Heart right ventricle (tissue), 16 donors: ENCODE measurements around the gene ANKRD36C. TPM values are rescaled to one million over a fixed set of nuclear protein-coding genes. Genes with fewer than 3 reads are reported as not detected.
"Not testable (repeated sequence)": the region's sequence is repeated elsewhere in the genome, so short reads cannot be mapped to it uniquely, and the experiment has no call there.

Source experiments
- ATAC-seq, 8 donors: fragments of 200-7000 bp; cut with Tn5 transposase; one replicate each; pipeline ENCODE4 v1.9.1; 2020; ENCODE audit warnings: mild to moderate bottlenecking in 8 of 8, moderate library complexity in 8 of 8, moderate number of reproducible peaks in 1 of 8
- DNase-seq, 2 donors: peaks; one replicate each; pipeline ENCODE4 v3.0.0-alpha.2; 2020
- H3K27ac ChIP-seq, 10 donors: fragments of 200-600 bp; sonication (generic) in 2 of 10; one replicate each; pipeline versions ENCODE4 v1.5.0 to v1.8.0; 2020 to 2022; ENCODE audit warnings: mild to moderate bottlenecking in 3 of 10
- H3K27me3 ChIP-seq, 7 donors: fragments of 200-600 bp; one replicate each; pipeline ENCODE4 v1.8.0; 2021 to 2022; ENCODE audit warnings: mild to moderate bottlenecking in 2 of 7
- H3K36me3 ChIP-seq, 9 donors: fragments of 200-600 bp; sonication (generic) in 1 of 9; one replicate each; pipeline versions ENCODE4 v1.5.0 to v1.8.0; 2020 to 2022; ENCODE audit warnings: mild to moderate bottlenecking in 2 of 9
- H3K4me1 ChIP-seq, 9 donors: fragments of 200-600 bp; sonication (generic) in 1 of 9; one replicate each; pipeline versions ENCODE4 v1.5.0 to v1.8.0; 2020 to 2022; ENCODE audit warnings: mild to moderate bottlenecking in 4 of 9
- H3K4me3 ChIP-seq, 10 donors: fragments of 200-600 bp; sonication (generic) in 2 of 10; one replicate each; pipeline versions ENCODE4 v1.5.0 to v1.8.0; 2020 to 2022; ENCODE audit warnings: mild to moderate bottlenecking in 7 of 10, moderate library complexity in 2 of 10
- H3K9me3 ChIP-seq, 11 donors: fragments of 200-600 bp in 10 of 11; sonication (generic) in 2 of 11; one replicate each; pipeline versions ENCODE4 v1.5.0 to v1.8.0; 2013 to 2022; ENCODE audit warnings: mild to moderate bottlenecking in 2 of 11, control low read depth in 1 of 11, moderate library complexity in 1 of 11
- CTCF ChIP-seq, 9 donors: fragments of 200-600 bp; sonication (generic) in 2 of 9; IDR thresholded peaks; one replicate each; pipeline versions ENCODE4 v1.5.0 to v1.8.0; 2021 to 2022; ENCODE audit warnings: antibody characterized with exemption in 9 of 9, mild to moderate bottlenecking in 5 of 9, moderate library complexity in 1 of 9
- WGBS, 2 donors: extraction: QIAGEN DNeasy Blood & Tissue Kit; methylation state at CpG; one replicate each; pipeline ENCODE4 v1.1.7; 2013; ENCODE audit warnings: inconsistent platforms in 1 of 2; 5-methylcytosine and 5-hydroxymethylcytosine counted together
- intact Hi-C, 10 donors: fragments of 100-400 bp; cut with DNase I; formaldehyde crosslinking; loops; one replicate each; pipeline versions ENCODE4 v1.11.1 to v1.14.2; 2022
- polyA plus RNA-seq, 2 donors: library from polyadenylated mRNA; stranded (reverse); fragments of 200-250 nt; gene quantifications; one replicate each; pipeline ENCODE4 v1.2.3, GENCODE V29; 2013
- total RNA-seq, 10 donors: library from RNA; stranded (reverse); fragmentation: NEBNext Ultra II Directional in 3 of 10; extraction: Animal tissue kit (Norgen Biotek cat#: 25700) in 3 of 10; gene quantifications; one replicate each; pipeline versions ENCODE4 v1.2.1 to v1.2.4, GENCODE V29; 2021 to 2023
- donor health status: Arrhythmogenic right ventricular cardiomyopathy.
- donor health status: ischemic (EF 13 %, LVEDD 7.1; RV severe dilation, severe dysfunction).
- donor health status: healthy with polysubstance abuse.
- donor health status: DM: no; HTN: yes; CAD: no.
- donor health status: DM: no; HTN: no; CAD: no.
- donor health status: ischemic (EF 25% LVEDD 6.9; RV normal size, moderate dysfunction).
- donor health status: ischemic (EF 25% LVEDD 5.7; RV mildly dilated, moderate dysfunction).
- donor health status: healthy.
- donor health status: DM: yes; HTN: yes; CAD: no.
- donor health status: Ischemic cardiomyopathy.
- donor health status: ischemic (EF 35%, LVEDD 5.7; RV mildly dilated, moderate dysfunction).
- donor health status: nonischemic (EF 11% LVEDD 7.7; RV severe dilation, severe dysfunction).
- donor health status: DM: yes; HTN: yes; CAD: no.
- donor health status: PGD.
- donor health status: ischemic (EF 29% LVEDD 5.4; RV normal size, mild dysfunction).
- donor health status: nonischemic (EF 23%, LVEDD 6.1; RV moderate dilation, normal function).

Gene ANKRD36C
- total and polyA plus RNA-seq, 12 donors: 0.38 to 8.1 (median 6.8) TPM

- intact Hi-C loops: loop anchor here in 1 of 10 donors (10.0 kb wide), 1 partner anchor 272 kb away; the partner anchor contains the start of genes CIAO1 and TMEM127
- peak overlapping the region; percentile 65 to 87 (median 70) for H3K4me3 ChIP-seq
- peak; percentile 37 to 83 for DNase-seq
- not testable (repeated sequence) for H3K9me3 ChIP-seq, H3K4me1 ChIP-seq, H3K27me3 ChIP-seq, H3K36me3 ChIP-seq
- 4 to 5% methylated on average over 31 to 34 of the region's 34 CpGs for WGBS, 2 donors
- peak; percentile 77 to 90 (median 85) for TF ChIP-seq CTCF (IDR thresholded peaks at IDR 0.05)
- peak; percentile 69 to 90 (median 82) for ATAC-seq
- H3K27ac ChIP-seq: peak overlapping the region; percentile 71 to 96 (median 92)
These were observed 1.1 kb upstream of the ANKRD36C start for GRCh38 chr2:95992520-95993272.

- not testable (repeated sequence) for H3K36me3 ChIP-seq, H3K4me1 ChIP-seq, H3K27me3 ChIP-seq, H3K9me3 ChIP-seq
- 0% methylated on average over 11 to 15 of the region's 39 CpGs for WGBS, 2 donors
- peak in 1 of 9 donors; percentile 32 for TF ChIP-seq CTCF (IDR thresholded peaks at IDR 0.05)
- H3K27ac ChIP-seq: peak overlapping the region; percentile 71 to 96 (median 92)
- ATAC-seq (peak; percentile 71 to 90 (median 84)), DNase-seq (peak in 1 of 2 donors; percentile 32)
- H3K4me3 ChIP-seq: peak overlapping the region; percentile 65 to 87 (median 70)
- intact Hi-C loops: loop anchor here in 1 of 10 donors (10.0 kb wide), 1 partner anchor 273 kb away; the partner anchor contains the start of genes CIAO1 and TMEM127
These were observed 478 bp upstream of the ANKRD36C start for GRCh38 chr2:95992102-95992501.

GRCh38 chr2:95990884-95991283, 740 bp downstream of the ANKRD36C start:
- not testable (repeated sequence) for H3K27ac ChIP-seq, ATAC-seq, H3K4me1 ChIP-seq, DNase-seq, H3K27me3 ChIP-seq, H3K9me3 ChIP-seq
- intact Hi-C loops: loop anchor here in 1 of 10 donors (10.0 kb wide), 1 partner anchor 274 kb away; the partner anchor contains the start of genes CIAO1 and TMEM127
- peaks cover 0 to 10% (median 0%) of the 10 kb centered on the region in 9 donors for H3K36me3 ChIP-seq
- 11 to 13% methylated on average over 6 of the region's 6 CpGs for WGBS, 2 donors
- H3K4me3 ChIP-seq: peak overlapping the region in 7 of 10 donors; percentile 17 to 87 (median 69)

GRCh38 chr2:95951662-95952061, 40.0 kb downstream of the ANKRD36C start:
- DNase-seq, intact Hi-C loops, H3K4me3 ChIP-seq, H3K27me3 ChIP-seq, H3K27ac ChIP-seq, ATAC-seq, H3K9me3 ChIP-seq, H3K4me1 ChIP-seq: not testable (repeated sequence)
- peaks cover 0 to 77% (median 5%) of the 10 kb centered on the region in 9 donors for H3K36me3 ChIP-seq
- WGBS, 2 donors: 50 to 51% methylated on average over 2 of the region's 2 CpGs

GRCh38 chr2:95948039-95948438, 43.6 kb downstream of the ANKRD36C start:
- H3K27me3 ChIP-seq, H3K9me3 ChIP-seq, ATAC-seq, intact Hi-C loops, H3K4me3 ChIP-seq, DNase-seq, H3K27ac ChIP-seq, H3K4me1 ChIP-seq: not testable (repeated sequence)
- H3K36me3 ChIP-seq: peaks cover 0 to 61% (median 5%) of the 10 kb centered on the region in 9 donors
- WGBS, 2 donors: 73 to 76% methylated on average over 1 of the region's 1 CpG

- H3K27ac ChIP-seq, ATAC-seq, intact Hi-C loops, H3K4me3 ChIP-seq, H3K27me3 ChIP-seq, H3K9me3 ChIP-seq, DNase-seq, H3K4me1 ChIP-seq: not testable (repeated sequence)
- 91 to 92% methylated on average over 11 of the region's 11 CpGs for WGBS, 2 donors
- H3K36me3 ChIP-seq: peaks cover 0 to 42% (median 0%) of the 10 kb centered on the region in 9 donors
These were observed 51.7 kb downstream of the ANKRD36C start for GRCh38 chr2:95939947-95940346.

- H3K4me3 ChIP-seq, intact Hi-C loops, H3K27ac ChIP-seq, H3K4me1 ChIP-seq, H3K27me3 ChIP-seq, DNase-seq, H3K9me3 ChIP-seq, ATAC-seq: not testable (repeated sequence)
- WGBS, 2 donors: 92 to 94% methylated on average over 3 of the region's 3 CpGs
- peaks cover 0 to 56% (median 14%) of the 10 kb centered on the region in 9 donors for H3K36me3 ChIP-seq
These were observed 60.9 kb downstream of the ANKRD36C start for GRCh38 chr2:95930740-95931139.

- H3K9me3 ChIP-seq, H3K4me1 ChIP-seq, intact Hi-C loops, H3K4me3 ChIP-seq, ATAC-seq, H3K27ac ChIP-seq, H3K27me3 ChIP-seq, DNase-seq: not testable (repeated sequence)
- H3K36me3 ChIP-seq: peaks cover 0 to 77% (median 10%) of the 10 kb centered on the region in 9 donors
- WGBS, 2 donors: 74 to 76% methylated on average over 1 of the region's 1 CpG
These were observed 74.6 kb downstream of the ANKRD36C start for GRCh38 chr2:95917007-95917406.

- H3K27ac ChIP-seq, H3K4me3 ChIP-seq, DNase-seq, H3K9me3 ChIP-seq, ATAC-seq, H3K27me3 ChIP-seq, intact Hi-C loops: not testable (repeated sequence)
- peaks cover 0 to 12% (median 0%) of the 10 kb centered on the region in 9 donors for H3K4me1 ChIP-seq
- H3K36me3 ChIP-seq: peaks cover 0 to 67% (median 5%) of the 10 kb centered on the region in 9 donors
These were observed 76.5 kb downstream of the ANKRD36C start for GRCh38 chr2:95915131-95915530.
